HG03457 (cell line): Measurements from ENCODE around the gene ABCG1.

Source experiments
- ATAC-seq: cut with Tn5 transposase; IDR thresholded peaks from one replicate; pipeline ENCODE4 v1.9.1; 2021; ENCODE audit warnings: moderate number of reproducible peaks; ENCODE audit not compliant: unreplicated experiment

The ABCG1 gene

DNA sequence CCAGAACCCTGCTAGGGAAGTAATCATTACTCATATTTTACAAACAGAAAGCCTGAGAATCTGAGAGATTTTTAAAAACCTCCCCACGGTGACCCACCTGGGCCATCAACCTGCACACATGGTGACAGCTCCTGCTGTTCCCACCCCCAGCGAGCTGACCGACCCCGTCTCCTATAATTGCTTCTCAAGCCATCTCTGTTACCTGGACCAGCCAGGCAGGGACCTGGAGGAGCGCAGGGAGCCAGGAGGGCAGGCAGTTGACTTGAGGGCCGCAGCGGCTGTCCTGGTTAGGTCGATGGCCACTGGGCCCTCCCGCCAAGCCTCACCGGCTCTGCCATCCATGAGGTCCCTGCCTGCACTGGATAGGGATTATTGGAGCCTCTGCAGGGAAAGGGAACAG, 124.2 kb downstream of the ABCG1 start:
- no peak for ATAC-seq

DNA sequence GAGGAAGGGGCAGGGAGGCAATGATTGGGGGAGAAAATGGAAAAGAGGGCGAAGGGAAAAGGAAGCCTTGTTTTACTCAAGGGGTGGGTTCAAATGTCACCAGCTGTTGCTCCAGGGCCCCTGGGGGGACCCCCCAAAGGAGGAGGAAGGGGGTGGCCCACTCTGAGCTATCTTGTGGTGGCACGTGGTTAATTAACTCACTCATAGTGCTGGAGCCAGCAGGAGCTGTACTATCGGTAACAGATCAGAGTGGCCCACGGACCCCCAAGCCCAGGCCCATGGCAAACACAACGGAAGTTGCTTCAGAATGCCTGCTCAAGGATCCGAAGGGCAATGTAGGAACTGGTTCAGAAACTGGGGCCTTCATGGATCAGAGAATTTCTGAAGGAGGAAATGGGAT, 124.6 kb downstream of the ABCG1 start:
- no peak for ATAC-seq

DNA sequence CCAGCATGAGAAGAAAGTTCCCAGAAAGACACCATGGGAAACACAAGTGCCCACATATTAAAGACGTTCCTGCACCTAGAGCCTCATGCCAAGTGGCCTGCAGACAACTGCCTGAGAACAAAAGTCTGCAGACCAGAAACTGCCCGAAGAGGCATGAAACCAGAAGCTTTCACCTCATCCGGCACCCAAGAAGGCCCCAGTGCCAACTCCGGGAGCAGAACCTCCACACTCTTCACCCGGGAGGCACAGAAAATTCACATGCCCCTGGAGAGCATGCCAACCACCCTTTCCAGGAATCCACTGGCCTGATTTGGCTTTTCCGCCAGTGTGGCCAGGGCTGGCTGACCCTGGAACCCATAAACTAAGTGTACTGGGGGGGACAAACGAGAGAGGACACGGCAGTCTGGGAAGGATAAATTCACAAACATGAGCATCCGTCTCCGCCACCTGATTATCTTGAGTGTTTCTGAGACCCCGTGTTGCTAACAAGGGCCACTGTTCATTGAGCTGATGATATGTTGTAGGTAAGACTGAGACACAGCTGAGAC, 125.1 kb downstream of the ABCG1 start:
- ATAC-seq: no peak

DNA sequence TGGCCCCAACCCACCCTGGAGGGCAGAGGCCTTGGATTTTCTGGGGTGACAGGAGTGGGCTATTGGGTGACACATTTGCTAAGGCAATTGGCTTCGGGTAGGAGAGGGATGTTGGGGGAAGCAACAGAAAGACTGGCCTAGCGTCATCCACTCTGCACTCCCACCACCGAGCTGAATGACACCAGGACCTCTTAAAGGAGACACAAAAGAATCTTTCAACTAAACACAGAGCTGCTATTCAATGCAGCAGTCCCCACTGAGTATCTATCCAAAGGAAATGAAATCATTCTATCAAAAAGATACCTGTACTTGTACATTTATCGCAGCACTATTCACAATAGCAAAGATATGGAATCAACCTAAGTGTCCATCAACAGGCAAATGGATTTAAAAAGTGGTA, 125.7 kb downstream of the ABCG1 start:
- no peak for ATAC-seq

DNA sequence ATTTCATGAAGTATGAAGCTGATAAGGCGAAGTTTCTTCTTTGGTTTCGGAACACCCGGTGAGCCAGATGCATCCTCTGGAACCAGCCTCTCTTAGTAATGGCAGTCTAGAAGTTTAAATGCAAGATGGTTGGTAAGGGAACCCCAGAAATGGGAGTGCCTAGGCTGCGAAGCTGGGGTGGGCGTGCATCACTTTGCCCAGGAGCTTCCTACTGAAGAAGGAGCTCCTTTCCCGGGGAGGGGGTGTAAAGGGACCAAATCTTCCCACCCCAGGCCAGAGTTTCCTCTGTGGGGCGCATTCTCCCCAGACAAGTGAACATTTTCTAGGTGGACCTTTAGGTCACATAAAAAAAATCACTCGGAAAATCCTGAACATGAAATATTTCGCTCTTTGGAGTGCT, 127.5 kb downstream of the ABCG1 start:
- ATAC-seq: no peak
